HK-2 (cell line): ENCODE results near the gene RDH16.
A peak's percentile ranks its signal among the peaks of the same experiment; 100 is the strongest.
"Not testable (repeated sequence)": the region's sequence is repeated elsewhere in the genome, so short reads cannot be mapped to it uniquely, and the experiment has no call there.

Experiments
- DNase-seq: peaks from one replicate; pipeline ENCODE4 v3.0.0-alpha.2; 2018; ENCODE audit not compliant: unreplicated experiment

Gene RDH16

DNA sequence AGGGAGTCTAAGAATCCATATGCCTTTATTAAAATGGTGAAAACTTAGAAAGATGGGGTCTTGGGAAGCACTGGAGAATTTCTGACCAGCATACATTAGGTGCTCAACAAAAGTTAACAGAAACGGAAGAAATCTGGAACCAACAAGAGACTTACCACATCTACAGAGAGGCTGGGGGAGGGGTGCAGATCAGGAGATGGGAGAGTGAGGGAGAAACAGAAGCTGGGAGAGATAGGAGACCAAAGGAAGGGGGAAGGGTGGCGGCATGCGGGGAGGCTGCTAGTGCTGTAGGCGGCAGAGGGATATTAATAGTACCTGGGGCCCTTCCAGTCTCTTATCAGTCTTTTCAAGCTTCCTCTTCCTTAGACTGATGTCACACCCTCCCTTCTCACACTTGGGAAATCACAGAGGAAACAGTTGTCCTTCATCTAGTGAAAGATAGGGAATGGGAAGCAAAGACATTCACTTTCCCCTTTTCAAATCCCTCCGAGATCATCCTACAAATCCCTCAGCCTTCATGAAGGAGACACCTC, 30.9 kb upstream of the RDH16 start:
- DNase-seq, result no peak

DNA sequence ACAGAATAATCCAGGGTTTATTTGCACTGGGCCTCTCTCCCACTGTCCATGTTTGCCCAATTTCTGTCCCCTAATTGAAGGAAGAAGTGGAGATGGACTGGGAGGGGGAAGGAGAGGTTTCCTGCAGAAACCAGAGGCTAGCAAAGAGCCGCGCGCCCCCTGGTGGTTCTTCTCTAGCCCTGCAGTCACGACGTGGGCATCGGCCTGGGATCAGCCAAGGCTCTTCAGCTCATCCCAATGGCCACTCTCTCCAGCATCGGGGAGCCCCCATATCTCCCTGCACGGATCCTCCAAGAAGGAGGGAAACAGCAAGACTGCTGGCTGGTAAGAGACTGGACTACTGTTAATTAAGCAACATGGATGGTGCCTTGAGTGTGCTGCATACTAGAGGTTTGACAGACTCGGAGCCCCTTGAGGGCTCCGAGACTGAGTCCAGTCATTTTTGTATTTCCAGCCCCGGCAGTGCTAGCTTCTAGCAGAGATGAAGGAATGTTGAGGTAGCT, 30.2 kb upstream of the RDH16 start:
- DNase-seq, result peak; percentile 74

DNA sequence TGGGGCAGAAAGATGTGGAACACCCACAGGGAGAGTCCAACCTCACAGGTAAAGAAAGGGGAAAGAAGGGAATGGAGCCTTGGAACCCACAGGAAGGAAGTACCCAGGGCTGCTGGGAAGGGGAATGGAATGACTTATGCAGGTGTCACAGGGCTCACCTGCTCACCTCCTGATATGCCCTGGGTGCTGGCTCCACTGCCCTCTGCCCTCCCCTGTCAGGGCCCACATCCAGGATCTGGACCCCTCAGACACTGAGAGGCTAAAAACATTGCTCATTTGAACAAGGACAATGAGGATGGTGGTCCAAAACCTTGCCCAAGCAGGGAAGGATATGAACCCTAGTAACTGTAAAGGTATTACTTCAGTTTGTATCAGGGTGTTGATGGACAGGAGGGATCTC, 29.6 kb upstream of the RDH16 start:
- no peak for DNase-seq

DNA sequence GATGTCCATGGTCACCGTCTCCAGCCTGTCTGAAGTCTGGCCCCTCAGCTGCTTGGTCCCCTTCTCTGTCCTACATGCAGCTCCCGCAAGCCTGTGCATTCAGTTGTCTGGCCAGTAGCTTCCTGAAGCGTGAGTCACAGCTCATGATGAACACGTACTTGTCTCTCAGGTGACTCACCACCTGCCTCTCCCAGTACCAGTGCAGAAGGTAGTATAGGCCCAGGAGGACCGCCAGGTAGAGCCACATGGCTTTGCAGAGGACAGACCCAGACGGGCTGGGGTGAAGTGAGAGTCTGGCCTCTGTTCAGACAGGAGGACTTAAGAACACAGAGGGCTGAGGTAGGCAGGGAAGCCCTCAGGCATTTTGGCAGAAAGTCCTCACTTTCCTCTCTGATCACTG, 28.3 kb upstream of the RDH16 start:
- peak; percentile 66 for DNase-seq

DNA sequence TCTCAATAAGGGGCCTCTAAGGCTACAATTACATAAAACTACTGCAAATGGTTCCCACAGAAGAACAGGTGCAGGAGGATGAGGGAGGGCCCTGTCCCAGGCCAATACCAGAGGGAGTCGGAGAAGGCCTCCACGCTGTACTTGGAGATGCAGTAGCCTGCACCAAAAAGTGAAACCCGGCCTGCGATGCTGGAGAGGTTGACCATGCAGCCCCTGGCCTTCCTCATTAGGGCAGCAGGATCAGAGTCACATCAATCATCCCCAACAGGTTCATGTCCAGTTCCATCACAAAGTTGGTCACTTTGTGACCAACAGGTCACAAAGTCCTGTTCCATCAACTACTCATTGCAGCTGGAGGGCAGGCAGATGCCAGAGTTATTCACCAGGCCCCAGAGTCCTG, 26.0 kb upstream of the RDH16 start:
- no peak for DNase-seq

DNA sequence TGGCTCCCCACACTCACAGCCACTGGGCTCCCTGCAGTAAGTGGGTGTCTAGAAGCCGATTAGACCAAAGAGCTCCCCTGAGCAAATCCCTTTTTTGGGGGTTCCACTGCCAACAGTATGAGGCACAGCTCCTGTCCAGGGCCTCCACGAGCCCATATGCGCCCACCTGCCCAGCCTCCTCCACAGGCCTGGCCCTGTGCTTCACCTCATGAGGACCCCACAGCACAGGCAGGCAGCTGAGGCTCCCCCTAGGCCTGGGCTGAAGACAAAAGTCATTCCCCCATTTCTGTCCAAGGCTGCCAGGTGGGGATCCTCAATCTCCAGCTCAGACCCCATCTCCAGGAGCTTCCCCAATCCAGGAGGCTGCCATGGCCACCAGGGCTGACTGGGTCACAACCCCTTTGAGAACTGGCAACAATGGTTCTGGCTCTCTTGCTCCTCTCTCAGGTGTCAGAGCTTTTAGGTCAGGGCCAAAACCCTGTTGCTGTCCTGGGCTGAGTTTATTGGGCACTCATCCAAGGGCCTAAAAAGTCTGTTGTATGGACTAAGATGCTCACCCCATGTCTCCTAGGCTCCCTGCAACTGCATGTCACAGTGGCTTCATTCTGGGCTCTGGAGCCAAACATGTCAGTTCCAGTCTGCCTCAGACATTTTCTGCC, 25.3 kb upstream of the RDH16 start:
- not testable (repeated sequence) for DNase-seq

DNA sequence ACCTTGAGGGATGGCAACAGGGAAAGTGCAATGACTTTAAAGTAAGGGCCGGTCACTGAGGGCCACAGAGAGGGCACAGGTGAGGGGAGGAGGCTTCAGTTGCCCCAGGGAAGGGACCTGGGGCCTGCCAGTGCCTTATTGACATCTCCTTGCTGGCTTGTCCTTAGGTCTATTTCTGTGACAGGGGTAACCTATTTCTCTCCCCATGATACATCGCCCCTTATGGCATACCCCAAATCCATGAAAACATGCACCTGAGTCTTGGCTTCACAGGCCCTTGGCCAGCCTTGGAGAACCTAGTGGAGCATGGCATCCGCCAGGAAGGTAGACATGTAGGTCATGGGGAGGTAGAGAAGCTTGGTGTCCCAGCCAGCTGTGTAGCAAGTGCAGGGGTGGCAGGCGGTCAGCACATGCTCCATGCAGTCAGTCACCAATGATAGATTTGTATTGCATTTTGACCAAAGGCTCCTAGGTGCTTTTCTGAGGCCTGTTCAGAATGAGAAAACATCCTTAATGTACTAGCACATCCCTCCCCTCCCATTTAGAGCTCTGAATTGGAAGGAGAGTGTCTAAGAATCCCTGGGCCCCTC, 23.6 kb upstream of the RDH16 start:
- no peak for DNase-seq

DNA sequence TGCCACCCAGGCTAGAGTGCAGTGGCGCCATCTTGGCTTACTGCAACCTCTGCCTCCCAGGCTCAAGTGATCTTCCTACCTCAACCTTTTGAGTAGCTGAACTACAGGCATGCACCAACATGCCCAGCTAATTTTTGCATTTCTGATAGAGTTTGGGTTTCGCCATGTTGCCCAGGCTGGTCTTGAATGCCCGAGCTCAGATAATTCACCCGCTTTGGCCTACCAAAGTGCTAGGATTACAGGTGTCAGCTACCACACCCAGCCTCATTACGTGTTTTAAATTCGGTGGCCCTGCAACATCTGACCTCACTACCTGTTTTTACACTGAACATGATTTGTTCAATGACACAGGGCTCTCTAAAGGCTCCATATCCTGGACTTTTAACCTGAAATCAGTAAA, 22.9 kb upstream of the RDH16 start:
- no peak for DNase-seq

DNA sequence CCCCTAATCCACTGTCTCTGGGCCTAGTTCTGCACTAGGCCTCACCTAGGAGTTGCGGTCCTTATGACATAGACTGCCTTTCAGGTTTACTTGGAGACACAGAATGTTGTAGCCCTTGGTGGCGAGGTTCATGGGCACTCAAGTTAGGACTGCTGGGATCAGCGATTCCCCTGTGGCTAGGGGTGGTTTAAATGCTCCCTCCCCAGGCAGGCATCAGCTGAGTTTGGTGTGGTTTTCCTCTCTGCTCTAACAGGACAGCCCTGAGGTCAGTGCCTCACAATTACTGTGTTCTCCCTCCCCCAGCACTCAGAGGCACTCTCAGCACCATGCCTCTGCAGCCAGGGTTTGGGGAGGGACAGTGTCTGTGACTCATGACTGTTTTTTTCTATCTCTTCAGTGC, 22.2 kb upstream of the RDH16 start:
- DNase-seq, result no peak

DNA sequence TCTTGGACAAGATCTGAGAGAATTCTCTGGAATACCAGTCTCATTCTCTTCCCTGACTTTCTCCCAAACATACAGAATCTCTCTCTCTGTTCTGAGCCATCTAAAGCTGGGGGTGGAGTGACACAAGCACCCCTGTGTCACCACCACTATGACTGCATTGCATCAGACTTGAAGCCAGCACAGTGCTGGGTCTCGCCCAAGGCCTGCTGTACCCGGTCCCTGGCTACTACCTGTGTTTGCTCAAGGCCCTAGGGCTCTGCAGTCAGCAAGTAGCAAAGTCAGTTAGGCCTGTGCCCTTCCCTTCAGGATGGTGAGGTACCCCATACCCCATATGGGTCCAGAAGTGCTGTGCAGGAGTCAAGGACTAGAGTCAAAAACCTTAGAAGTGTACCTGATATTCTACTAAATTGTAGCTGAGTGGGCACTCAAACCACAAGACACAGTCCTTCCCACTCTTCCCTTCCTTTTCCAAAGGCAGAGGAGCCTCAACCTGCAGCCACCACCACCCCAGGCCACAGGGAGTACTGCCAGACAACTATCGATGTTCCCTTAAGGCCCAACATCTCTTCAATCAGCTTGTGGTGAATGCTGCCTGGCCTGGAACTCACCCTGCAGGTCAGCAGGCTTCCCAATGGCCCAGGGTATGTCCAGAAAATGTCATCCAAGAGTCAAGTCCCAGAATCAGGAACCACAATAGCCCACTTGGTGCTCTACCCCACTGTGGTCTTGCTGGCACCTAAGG, 21.2 kb upstream of the RDH16 start:
- no peak for DNase-seq

DNA sequence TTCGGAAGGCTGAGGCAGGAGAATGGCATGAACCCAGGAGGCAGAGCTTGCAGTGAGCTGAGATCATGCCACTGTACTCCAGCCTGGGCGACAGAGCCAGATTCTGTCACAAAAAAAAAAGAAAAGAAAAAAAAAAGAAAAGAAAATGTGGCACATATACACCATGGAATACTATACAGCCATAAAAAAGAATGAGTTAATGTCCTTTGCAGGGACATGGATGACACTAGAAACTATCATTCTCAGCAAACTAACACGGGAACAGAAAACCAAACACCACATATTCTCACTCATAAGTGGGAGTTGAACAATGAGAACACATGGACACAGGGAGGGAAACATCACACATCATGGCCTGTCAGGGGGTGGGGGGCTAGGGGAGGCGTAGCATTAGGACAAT, 20.0 kb upstream of the RDH16 start:
- DNase-seq, result not testable (repeated sequence)

DNA sequence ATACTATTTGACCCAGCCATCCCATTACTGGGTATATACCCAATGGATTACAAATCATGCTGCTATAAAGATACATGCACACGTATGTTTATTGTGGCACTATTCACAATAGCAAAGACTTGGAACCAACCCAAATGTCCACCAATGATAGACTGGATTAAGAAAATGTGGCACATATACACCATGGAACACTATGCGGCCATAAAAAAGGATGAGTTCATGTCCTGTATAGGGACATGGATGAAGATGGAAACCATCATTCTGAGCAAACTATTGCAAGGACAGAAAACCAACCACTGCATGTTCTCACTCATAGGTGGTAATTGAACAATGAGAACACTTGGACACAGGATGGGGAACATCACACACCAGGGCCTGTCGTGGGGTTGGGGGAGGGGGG, 16.8 kb upstream of the RDH16 start:
- not testable (repeated sequence) for DNase-seq

DNA sequence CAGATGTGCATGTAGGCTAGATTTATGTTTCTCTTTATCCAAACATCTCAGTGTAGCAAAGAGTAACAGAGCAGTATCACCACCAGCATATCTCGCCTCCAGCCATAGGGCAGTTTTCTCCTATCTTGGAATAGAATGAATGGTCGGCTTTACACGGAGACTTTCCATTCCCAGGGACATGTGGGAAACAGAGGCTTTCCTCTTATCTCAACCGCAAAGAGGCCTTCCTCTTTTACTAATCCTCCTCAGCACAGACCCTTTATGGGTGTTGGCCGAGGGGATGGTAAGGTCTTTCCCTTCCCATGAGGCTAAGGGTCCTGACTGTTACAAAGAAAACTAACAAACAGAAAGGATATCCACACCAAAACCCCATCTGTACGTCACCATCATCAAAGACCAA, 11.5 kb upstream of the RDH16 start:
- not testable (repeated sequence) for DNase-seq

DNA sequence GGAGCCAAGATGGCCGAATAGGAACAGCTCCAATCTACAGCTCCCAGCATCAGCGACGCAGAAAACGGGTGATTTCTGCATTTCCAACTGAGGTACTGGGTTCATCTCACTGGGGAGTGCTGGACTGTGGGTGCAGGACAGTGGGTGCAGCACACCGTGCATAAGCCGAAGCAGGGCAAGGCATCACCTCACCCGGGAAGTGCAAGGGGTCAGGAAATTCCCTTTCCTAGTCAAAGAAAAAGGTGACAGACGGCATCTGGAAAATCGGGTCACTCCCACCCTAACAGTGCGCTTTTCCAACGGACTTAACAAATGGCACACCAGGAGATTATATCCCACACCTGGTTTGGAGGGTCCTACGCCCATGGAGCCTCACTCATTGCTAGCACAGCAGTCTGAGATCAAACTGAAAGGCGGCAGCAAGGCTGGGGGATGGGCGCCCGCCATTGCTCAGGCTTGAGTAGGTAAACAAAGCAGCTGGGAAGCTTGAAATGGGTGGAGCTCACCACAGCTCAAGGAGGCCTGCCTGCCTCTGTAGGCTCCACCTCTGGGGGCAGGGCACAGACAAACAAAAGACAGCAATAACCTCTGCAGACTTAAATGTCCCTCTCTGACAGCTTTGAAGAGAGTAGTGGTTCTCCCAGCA, 8.7 kb upstream of the RDH16 start:
- DNase-seq, result not testable (repeated sequence)

DNA sequence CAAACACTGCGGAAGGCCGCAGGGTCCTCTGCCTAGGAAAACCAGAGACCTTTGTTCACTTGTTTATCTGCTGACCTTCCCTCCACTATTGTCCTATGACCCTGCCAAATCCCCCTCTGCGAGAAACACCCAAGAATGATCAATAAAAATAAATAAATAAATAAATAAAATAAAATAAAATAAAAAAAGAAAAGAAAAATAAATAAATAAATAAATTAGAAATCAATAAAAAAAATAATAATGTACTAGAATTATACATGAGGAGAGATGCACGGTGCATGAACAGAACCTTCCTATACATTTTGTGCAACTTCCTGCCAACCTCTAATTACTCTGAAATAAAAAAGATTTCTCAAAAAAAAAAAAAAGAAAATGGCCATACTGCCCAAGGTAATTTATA, 7.7 kb upstream of the RDH16 start:
- not testable (repeated sequence) for DNase-seq

DNA sequence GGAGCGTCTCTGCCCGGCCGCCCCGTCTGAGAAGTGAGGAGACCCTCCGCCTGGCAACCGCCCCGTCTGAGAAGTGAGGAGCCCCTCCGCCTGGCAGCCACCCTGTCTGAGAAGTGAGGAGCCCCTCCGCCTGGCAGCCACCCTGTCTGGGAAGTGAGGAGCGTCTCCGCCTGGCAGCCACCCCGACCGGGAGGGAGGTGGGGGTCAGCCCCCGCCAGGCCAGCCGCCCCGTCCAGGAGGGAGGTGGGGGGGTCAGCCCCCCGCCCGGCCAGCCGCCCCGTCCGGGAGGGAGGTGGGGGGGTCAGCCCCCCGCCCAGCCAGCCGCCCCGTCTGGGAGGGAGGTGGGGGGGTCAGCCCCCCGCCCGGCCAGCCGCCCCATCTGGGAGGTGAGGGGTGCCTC, 6.1 kb upstream of the RDH16 start:
- DNase-seq, result not testable (repeated sequence)

DNA sequence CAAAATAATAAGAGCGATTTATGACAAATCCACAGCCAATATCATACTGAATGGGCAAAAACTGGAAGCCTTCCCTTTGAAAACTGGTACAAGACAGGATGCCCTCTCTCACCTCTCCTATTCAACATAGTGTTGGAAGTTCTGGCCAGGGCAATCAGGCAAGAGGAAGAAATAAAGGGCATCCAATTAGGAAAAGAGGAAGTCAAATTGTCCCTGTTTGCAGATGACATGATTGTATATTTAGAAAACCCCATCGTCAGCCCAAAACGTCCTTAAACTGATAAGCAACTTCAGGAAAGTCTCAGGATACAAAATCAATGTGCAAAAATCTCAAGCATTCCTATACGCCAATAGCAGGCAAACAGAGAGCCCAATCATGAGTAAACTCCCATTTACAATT, 4.8 kb upstream of the RDH16 start:
- not testable (repeated sequence) for DNase-seq

DNA sequence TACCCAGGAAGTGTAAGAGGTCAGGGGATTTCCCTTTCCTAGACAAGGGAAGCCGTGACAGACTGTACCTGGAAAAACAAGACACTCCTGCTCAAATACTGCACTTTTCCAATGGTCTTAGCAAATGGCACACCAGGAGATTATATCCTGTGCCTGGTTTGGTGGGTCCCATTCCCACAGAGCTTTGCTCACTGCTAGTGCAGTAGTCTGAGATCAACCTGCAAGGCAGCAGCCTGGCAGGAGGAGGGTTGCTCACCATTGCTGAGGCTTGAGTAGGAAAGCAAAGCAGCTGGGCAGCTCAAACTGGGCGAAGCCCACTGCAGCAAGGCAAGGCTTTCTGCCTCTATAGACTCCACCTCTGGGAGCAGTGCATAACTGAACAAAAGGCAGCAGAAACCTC, 1.0 kb upstream of the RDH16 start:
- DNase-seq, result no peak

DNA sequence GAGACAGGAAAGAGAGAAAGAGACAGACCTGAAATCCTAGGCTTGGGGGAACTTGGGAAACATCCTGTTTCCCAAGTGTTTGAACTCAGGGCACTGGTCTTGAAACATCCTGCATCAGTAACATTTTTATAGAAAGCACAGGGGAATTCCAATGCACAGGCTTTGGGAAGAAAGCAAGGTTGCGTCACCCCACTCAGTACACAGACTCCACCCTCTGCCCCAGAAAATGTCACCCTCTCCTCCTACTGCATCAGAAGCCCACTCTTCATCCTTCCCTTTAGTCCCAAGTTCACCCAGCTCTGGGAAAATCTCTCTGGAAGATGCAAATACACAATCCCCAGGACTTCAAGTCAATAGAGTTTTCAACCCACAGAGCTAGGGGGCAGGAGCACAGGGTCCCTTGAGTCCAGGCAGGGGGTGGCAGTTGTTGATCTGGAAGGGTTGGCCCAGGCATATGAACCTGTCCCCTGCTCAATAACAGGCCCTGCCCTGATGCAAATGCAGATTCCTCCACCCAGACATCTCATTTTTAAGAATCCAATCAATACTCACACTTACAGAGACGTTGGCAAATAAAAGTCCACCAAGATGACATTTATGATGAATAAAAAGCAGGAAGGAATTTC, 1.7 kb downstream of the RDH16 start:
- no peak for DNase-seq

DNA sequence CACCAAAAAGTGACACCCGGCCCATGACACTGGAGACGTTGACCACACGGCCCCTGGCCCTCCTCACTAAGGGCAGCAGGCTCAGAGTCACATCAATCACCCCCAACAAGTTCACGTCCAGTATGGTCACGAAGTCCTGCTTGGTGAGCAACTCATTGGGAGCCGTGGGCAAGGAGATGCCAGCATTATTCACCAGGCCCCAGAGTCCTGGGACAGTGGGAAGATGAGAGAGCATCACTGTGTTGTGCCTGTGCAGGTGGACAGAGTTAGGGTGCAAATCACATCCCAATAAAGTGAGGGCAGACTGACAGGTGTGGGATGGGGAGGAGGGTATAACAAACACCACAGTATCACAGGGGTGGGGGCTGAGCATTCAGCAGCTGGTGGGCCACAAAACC, 2.5 kb downstream of the RDH16 start:
- no peak for DNase-seq

DNA sequence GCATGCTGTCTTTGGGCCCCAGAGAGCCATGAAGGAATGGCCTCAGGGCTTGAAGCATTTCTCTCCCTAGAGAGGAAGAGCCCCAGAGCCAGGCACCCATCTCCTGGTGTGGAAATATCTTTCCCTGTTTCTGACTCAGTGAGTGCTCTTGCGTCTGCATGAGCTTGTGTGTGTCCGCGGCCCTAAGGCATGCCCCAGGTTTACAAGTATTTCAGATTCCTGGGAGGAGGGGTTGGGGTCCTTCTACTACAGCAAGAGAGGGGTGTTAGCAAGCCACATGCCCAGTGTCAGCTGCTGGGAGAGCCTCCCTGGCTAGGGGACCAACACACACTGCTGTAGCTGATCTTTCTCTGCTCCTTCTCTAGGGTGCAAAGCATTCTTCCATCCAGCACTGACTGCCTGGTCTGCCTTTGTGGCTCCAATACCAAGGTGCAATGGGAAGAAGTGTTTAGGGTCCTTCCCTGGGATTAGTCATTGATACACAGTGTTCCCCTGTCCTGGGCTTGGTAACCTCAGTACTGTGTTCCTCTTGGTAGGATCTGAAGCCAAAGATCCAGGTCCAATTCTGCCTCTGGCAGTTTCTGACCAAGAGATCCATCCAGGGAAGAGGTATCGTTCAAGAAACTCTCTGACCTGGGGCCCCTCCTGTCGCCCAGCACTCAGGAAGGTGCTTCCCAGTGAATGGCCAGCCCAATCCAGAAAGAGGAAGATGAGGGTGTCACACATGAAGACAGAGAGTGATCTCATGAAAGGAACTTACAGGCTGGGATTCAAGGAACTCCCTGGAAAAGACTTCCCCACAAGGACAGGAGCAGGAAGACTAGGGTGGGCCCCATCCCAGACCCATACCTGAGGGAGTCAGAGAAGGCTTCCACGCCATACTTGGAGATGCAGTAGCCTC, 3.1 kb downstream of the RDH16 start:
- DNase-seq, result no peak
